Stomach (tissue), 4 donors: ENCODE data around the gene FNDC3B.

Source experiments
- EP300 ChIP-seq: sonication (generic); formaldehyde crosslinking; IDR thresholded peaks from one replicate; pipeline ENCODE4 v1.6.1; 2017; ENCODE audit warnings: antibody characterized with exemption
- POLR2A ChIP-seq, 4 donors: fragments of 450-650 bp; IDR thresholded peaks; one replicate each; pipeline ENCODE4 v1.6.1; 2016; ENCODE audit warnings: antibody characterized with exemption in 4 of 4, control low read depth in 2 of 4, mild to moderate bottlenecking in 1 of 4, moderate library complexity in 1 of 4
- TF ChIP-seq, protein P1 (sequence below), 7 experiments: fragments of 450-650 bp in 4 of 7; fragments of 200-600 bp in 3 of 7; sonication (generic) in 3 of 7; IDR thresholded peaks; one replicate each; pipeline ENCODE4 v1.5.1; 2016 to 2019; ENCODE audit warnings: antibody characterized with exemption in 7 of 7, control low read depth in 2 of 7, mild to moderate bottlenecking in 1 of 7

DNA sequence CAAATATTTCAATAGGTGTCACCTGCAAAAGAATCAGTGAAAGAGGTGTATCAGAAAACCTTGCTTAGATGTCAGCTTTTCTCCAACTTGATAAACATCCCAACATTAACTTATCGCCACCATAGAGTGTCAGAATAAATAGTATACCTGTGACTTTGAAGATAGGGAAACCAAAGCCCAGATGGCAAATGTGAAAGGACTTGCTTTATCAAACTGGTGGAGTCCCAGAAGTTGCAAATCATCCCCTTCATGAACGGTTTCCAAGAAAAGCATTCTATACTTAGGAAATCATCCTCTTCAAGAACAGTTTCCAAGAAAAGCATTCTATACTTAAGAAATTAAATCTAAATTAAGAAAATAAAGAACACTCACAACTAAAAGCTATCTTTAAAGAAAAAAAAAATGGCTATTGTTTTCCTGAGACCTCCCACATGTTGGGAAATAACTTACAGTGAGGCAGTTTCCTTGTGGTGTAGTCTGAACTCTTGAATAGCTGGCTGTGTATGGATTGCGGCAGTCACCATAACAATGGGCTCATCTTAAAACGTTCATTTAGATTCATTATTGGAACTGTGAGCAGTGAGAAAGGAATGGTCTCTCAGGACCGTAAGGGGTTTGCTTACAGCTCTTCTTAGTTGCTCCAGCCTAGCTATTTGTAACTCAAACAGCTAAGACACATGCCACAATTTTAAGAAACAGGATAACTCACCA, 352.4 kb downstream of the FNDC3B start:
- no peak for TF ChIP-seq EP300
- TF ChIP-seq, protein P1, sequence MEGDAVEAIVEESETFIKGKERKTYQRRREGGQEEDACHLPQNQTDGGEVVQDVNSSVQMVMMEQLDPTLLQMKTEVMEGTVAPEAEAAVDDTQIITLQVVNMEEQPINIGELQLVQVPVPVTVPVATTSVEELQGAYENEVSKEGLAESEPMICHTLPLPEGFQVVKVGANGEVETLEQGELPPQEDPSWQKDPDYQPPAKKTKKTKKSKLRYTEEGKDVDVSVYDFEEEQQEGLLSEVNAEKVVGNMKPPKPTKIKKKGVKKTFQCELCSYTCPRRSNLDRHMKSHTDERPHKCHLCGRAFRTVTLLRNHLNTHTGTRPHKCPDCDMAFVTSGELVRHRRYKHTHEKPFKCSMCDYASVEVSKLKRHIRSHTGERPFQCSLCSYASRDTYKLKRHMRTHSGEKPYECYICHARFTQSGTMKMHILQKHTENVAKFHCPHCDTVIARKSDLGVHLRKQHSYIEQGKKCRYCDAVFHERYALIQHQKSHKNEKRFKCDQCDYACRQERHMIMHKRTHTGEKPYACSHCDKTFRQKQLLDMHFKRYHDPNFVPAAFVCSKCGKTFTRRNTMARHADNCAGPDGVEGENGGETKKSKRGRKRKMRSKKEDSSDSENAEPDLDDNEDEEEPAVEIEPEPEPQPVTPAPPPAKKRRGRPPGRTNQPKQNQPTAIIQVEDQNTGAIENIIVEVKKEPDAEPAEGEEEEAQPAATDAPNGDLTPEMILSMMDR (IDR thresholded peaks at IDR 0.05): no peak
- TF ChIP-seq POLR2A (IDR thresholded peaks at IDR 0.05): no peak
